Measurements from ENCODE around the gene DNAJB6.

Gene DNAJB6

GRCh38 chr7:157359581-157359980 is 22.8 kb downstream of the DNAJB6 start:
- TF ChIP-seq CTCF (IDR thresholded peaks at IDR 0.05) (no peak), ZFX (IDR thresholded peaks at IDR 0.05; ENCODE audit: borderline replicate concordance) (no peak)
- H3K27ac ChIP-seq: no peak overlapping the region

GRCh38 chr7:157360483-157361025 is 23.8 kb downstream of the DNAJB6 start:
- H3K27ac ChIP-seq: no peak overlapping the region
- TF ChIP-seq ZFX (IDR thresholded peaks at IDR 0.05; ENCODE audit: borderline replicate concordance) (no peak), CTCF (IDR thresholded peaks at IDR 0.05) (no peak)

GRCh38 chr7:157361537-157361936 is 24.7 kb downstream of the DNAJB6 start:
- no peak overlapping the region for H3K27ac ChIP-seq
- no peak for TF ChIP-seq ZFX (IDR thresholded peaks at IDR 0.05; ENCODE audit: borderline replicate concordance)
- no peak for TF ChIP-seq CTCF (IDR thresholded peaks at IDR 0.05)

- TF ChIP-seq ZFX (IDR thresholded peaks at IDR 0.05; ENCODE audit: borderline replicate concordance) (no peak), CTCF (IDR thresholded peaks at IDR 0.05) (no peak)
- no peak overlapping the region for H3K27ac ChIP-seq
Measured at GRCh38 chr7:157362729-157363128, 25.9 kb downstream of the DNAJB6 start.

- H3K27ac ChIP-seq: no peak overlapping the region
- TF ChIP-seq ZFX (IDR thresholded peaks at IDR 0.05; ENCODE audit: borderline replicate concordance) (no peak), CTCF (IDR thresholded peaks at IDR 0.05) (no peak)
Measured at GRCh38 chr7:157366722-157367121, 29.9 kb downstream of the DNAJB6 start.

GRCh38 chr7:157368955-157369354 is 32.2 kb downstream of the DNAJB6 start:
- TF ChIP-seq ZFX (IDR thresholded peaks at IDR 0.05; ENCODE audit: borderline replicate concordance) (no peak), CTCF (IDR thresholded peaks at IDR 0.05) (no peak)
- H3K27ac ChIP-seq: no peak overlapping the region

- no peak overlapping the region for H3K27ac ChIP-seq
- TF ChIP-seq CTCF (IDR thresholded peaks at IDR 0.05) (no peak), ZFX (IDR thresholded peaks at IDR 0.05; ENCODE audit: borderline replicate concordance) (no peak)
Measured at GRCh38 chr7:157370742-157371141, 33.9 kb downstream of the DNAJB6 start.

Data from 22Rv1 (cell line).